Measurements from ENCODE around the gene STARD3. TPM values are rescaled to one million over a fixed set of nuclear protein-coding genes. Genes with fewer than 3 reads are reported as not detected.

STARD3 gene
- total RNA-seq, 1 donor from 2014 or later = 18.4 TPM

GRCh38 chr17:39699818-39700147 is 62.8 kb downstream of the STARD3 start, which contains the start of gene ERBB2:
TSS of gene ERBB2 (plus strand) at chr17:39700064. CDS start at chr17:39700239, 175 bp downstream.
- FAIRE-seq = no peak
- peak within 1 kb of the TSS; percentile 81 for H3K4me3 ChIP-seq (ENCODE audit: low read depth, low read length)
- no peaks in the 10 kb centered on the region for H3K27me3 ChIP-seq (ENCODE audit: control insufficient read depth, insufficient read depth, low read length)
- TF ChIP-seq CTCF (IDR thresholded peaks at IDR 0.05; ENCODE audit: insufficient read depth, low read length, severe bottlenecking) = no peak
- peak; percentile 71 for DNase-seq (ENCODE audit: low read depth)
- peaks cover 1% of the 10 kb centered on the region for H3K36me3 ChIP-seq (ENCODE audit: control insufficient read depth, insufficient read depth, low read length)

- DNase-seq (ENCODE audit: low read depth) = no peak
- H3K27me3 ChIP-seq (ENCODE audit: control insufficient read depth, insufficient read depth, low read length) = no peaks in the 10 kb centered on the region
- no peak for FAIRE-seq
- H3K4me3 ChIP-seq (ENCODE audit: low read depth, low read length) = peak overlapping the region; percentile 81
- H3K36me3 ChIP-seq (ENCODE audit: control insufficient read depth, insufficient read depth, low read length) = no peaks in the 10 kb centered on the region
- TF ChIP-seq CTCF (IDR thresholded peaks at IDR 0.05; ENCODE audit: insufficient read depth, low read length, severe bottlenecking) = no peak
These were observed 63.4 kb downstream of the STARD3 start for GRCh38 chr17:39700148-39700987.

- no peak for DNase-seq (ENCODE audit: low read depth)
- Histone ChIP-seq H3K27me3 (ENCODE audit: control insufficient read depth, insufficient read depth, low read length) (no peaks in the 10 kb centered on the region), H3K4me3 (ENCODE audit: low read depth, low read length) (peak overlapping the region; percentile 81), H3K36me3 (ENCODE audit: control insufficient read depth, insufficient read depth, low read length) (no peaks in the 10 kb centered on the region)
- no peak for TF ChIP-seq CTCF (IDR thresholded peaks at IDR 0.05; ENCODE audit: insufficient read depth, low read length, severe bottlenecking)
- no peak for FAIRE-seq
These were observed 64.3 kb downstream of the STARD3 start for GRCh38 chr17:39701012-39701783.

GRCh38 chr17:39701784-39702422 is 65.0 kb downstream of the STARD3 start:
- no peak for FAIRE-seq
- no peak overlapping the region for H3K4me3 ChIP-seq (ENCODE audit: low read depth, low read length)

More at GRCh38 chr17:39701784-39702422, 65.0 kb downstream of the STARD3 start:
- no peak for DNase-seq (ENCODE audit: low read depth)
- TF ChIP-seq CTCF (IDR thresholded peaks at IDR 0.05; ENCODE audit: insufficient read depth, low read length, severe bottlenecking) = no peak
- H3K36me3 ChIP-seq (ENCODE audit: control insufficient read depth, insufficient read depth, low read length) = peaks cover 2% of the 10 kb centered on the region
- no peaks in the 10 kb centered on the region for H3K27me3 ChIP-seq (ENCODE audit: control insufficient read depth, insufficient read depth, low read length)
